Measurements from ENCODE around the gene GOT1. TPM values are rescaled to one million over a fixed set of nuclear protein-coding genes. Genes with fewer than 3 reads are reported as not detected.

GOT1 gene
- polyA plus RNA-seq, 1 experiment, result 34.5 TPM

DNA sequence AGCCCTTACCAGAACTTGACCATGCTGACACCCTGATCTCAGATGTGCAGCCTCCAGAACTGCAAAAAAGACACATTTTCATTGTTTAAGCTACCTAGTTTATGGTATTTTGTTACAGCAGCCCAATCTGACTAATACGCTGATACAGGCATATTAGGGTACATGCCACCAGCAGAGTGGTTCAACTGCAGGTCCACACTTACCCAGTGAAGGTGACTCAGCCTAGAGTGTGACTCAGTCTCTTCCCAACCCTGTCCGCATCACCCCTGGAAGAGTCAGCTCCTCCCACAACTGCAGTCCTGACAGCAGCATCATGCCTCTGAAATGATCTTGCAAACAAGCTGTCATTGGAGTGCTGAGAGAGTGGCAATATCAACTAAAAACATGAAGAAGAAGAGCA lies 30.8 kb upstream of the GOT1 start:
- Histone ChIP-seq H3K9me3 (ENCODE audit: control insufficient read depth, insufficient read depth, low read length) (no peaks in the 10 kb centered on the region; the same call in 1 of the 2 replicates), H3K27me3 (ENCODE audit: control insufficient read depth, insufficient read depth, low read length) (peaks cover 3% of the 10 kb centered on the region), H3K4me3 (ENCODE audit: low read depth, low read length) (no peak overlapping the region), H3K27ac (ENCODE audit: low read depth, low read length) (no peak overlapping the region)
- TF ChIP-seq, protein P1, sequence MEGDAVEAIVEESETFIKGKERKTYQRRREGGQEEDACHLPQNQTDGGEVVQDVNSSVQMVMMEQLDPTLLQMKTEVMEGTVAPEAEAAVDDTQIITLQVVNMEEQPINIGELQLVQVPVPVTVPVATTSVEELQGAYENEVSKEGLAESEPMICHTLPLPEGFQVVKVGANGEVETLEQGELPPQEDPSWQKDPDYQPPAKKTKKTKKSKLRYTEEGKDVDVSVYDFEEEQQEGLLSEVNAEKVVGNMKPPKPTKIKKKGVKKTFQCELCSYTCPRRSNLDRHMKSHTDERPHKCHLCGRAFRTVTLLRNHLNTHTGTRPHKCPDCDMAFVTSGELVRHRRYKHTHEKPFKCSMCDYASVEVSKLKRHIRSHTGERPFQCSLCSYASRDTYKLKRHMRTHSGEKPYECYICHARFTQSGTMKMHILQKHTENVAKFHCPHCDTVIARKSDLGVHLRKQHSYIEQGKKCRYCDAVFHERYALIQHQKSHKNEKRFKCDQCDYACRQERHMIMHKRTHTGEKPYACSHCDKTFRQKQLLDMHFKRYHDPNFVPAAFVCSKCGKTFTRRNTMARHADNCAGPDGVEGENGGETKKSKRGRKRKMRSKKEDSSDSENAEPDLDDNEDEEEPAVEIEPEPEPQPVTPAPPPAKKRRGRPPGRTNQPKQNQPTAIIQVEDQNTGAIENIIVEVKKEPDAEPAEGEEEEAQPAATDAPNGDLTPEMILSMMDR (IDR thresholded peaks at IDR 0.05; ENCODE audit: low read depth, low read length), result no peak
- CTCF ChIA-PET, result interaction anchor here (2.2 kb wide), 1 partner anchor 25 kb away, joined by 9 read pairs; no protein-coding TSS in a partner anchor
- POLR2A ChIA-PET, result interaction anchor here (0.6 kb wide), 1 partner anchor 33 kb away, joined by 3 read pairs; no protein-coding TSS in a partner anchor
- no peak for DNase-seq (ENCODE audit: low read depth, low spot score)

DNA sequence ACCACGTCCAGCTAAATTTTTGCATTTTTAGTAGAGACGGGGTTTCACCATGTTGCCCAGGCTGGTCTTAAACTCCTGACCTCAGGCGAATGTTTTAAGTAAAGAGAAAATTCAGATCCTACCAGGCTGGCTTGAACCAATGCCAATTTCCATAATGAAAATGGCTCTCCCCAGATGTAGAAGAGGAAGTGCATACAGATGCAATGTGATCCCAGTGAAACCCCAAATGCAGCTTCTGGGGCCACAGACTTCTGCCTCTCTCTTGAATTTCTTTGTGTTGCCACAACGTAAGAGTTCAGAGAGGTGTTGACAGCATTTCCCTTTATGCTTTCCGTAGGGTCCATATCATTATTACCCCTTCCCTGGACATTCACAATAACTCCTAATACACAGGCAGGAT lies 29.6 kb upstream of the GOT1 start:
- Histone ChIP-seq H3K27me3 (ENCODE audit: control insufficient read depth, insufficient read depth, low read length) (peaks cover 4% of the 10 kb centered on the region), H3K27ac (ENCODE audit: low read depth, low read length) (no peak overlapping the region), H3K4me3 (ENCODE audit: low read depth, low read length) (no peak overlapping the region), H3K9me3 (ENCODE audit: control insufficient read depth, insufficient read depth, low read length) (no peaks in the 10 kb centered on the region; the same call in 1 of the 2 replicates)
- CTCF ChIA-PET, result interaction anchor here (0.7 to 3.1 kb wide), 2 partner anchors 25 to 156 kb away, joined by 3 to 33 read pairs; no protein-coding TSS in a partner anchor
- DNase-seq (ENCODE audit: low read depth, low spot score), result no peak
- POLR2A ChIA-PET, result no interaction called here
- TF ChIP-seq, protein P1 (IDR thresholded peaks at IDR 0.05; ENCODE audit: low read depth, low read length), result no peak

DNA sequence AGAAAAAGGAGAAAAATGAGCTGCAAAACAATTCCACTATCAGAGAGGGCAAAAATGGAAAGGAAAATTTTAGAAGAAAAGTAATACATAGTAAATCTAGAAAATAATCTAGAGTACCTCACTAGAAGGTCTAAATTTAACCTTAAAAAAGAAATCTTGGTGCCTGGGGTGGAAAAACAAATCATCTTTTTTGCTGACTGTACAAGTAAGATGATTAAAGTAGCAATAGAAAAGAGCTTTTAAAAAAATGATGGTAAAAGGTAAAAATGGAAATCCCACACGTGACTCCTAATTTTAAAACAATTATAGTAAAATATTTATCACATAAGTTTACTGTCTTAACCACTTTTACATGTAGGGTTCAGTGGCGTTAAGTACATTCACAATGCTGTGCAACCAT lies 28.8 kb upstream of the GOT1 start:
- Histone ChIP-seq H3K27me3 (ENCODE audit: control insufficient read depth, insufficient read depth, low read length) (peaks cover 4% of the 10 kb centered on the region), H3K9me3 (ENCODE audit: control insufficient read depth, insufficient read depth, low read length) (no peaks in the 10 kb centered on the region; the same call in 1 of the 2 replicates), H3K27ac (ENCODE audit: low read depth, low read length) (no peak overlapping the region), H3K4me3 (ENCODE audit: low read depth, low read length) (no peak overlapping the region)
- POLR2A ChIA-PET, result interaction anchor here (0.7 kb wide), 1 partner anchor 12 kb away, joined by 11 read pairs; no protein-coding TSS in a partner anchor
- DNase-seq (ENCODE audit: low read depth, low spot score), result no peak
- CTCF ChIA-PET, result interaction anchor here (3.1 kb wide), 1 partner anchor 24 kb away, joined by 33 read pairs; no protein-coding TSS in a partner anchor
- TF ChIP-seq, protein P1 (IDR thresholded peaks at IDR 0.05; ENCODE audit: low read depth, low read length), result no peak

DNA sequence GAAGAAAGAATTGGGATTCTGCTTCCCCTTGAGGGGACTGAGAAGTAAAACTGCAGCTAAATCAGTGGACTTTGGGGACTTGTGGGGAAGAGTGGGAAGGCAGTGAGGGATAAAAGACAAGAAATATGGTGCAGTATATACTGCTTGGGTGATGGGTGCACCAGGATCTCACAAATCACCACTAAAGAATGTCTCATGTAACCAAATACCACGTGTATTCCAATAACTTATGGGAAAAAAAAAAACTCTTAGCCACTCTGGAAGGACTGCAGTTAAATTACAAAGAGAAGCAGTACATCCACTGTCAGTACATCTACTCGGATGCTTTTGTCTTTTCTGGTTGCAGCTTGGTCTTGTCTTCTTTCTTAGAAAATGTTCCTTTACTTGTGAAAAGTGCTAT lies 27.4 kb upstream of the GOT1 start:
- H3K27ac ChIP-seq (ENCODE audit: low read depth, low read length), result peak overlapping the region; percentile 11
- ChIA-PET CTCF (interaction anchor here (0.7 to 3.1 kb wide), 2 partner anchors 22 to 63 kb away, joined by 3 to 33 read pairs; no protein-coding TSS in a partner anchor), POLR2A (no interaction called here)
- H3K4me3 ChIP-seq (ENCODE audit: low read depth, low read length), result no peak overlapping the region
- TF ChIP-seq, protein P1 (IDR thresholded peaks at IDR 0.05; ENCODE audit: low read depth, low read length), result no peak
- peaks cover 11% of the 10 kb centered on the region for H3K27me3 ChIP-seq (ENCODE audit: control insufficient read depth, insufficient read depth, low read length)
- no peak for DNase-seq (ENCODE audit: low read depth, low spot score)
- no peaks in the 10 kb centered on the region; the same call in 1 of the 2 replicates for H3K9me3 ChIP-seq (ENCODE audit: control insufficient read depth, insufficient read depth, low read length)

DNA sequence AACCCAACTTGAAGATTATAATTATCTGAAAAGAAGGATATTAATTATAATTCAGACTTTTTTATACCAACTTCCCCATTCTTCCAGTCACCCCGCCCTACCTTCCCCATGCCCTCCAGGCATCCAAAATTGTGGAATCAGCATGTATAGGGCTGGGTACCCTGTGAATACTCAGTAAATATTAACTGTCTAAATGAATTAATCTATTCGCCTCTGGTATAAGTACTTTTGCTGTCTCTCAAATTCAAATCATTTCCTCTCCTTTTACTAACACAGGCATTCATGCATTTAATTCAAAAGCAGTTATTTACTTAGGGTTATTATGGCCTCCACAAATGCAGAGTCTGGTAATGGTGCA lies 26.5 kb upstream of the GOT1 start:
- no peak overlapping the region for H3K27ac ChIP-seq (ENCODE audit: low read depth, low read length)
- TF ChIP-seq, protein P1 (IDR thresholded peaks at IDR 0.05; ENCODE audit: low read depth, low read length), result no peak
- POLR2A ChIA-PET, result no interaction called here

More for the DNA sequence above, 26.5 kb upstream of the GOT1 start:
- no peaks in the 10 kb centered on the region; the same call in 1 of the 2 replicates for H3K9me3 ChIP-seq (ENCODE audit: control insufficient read depth, insufficient read depth, low read length)
- peaks cover 13% of the 10 kb centered on the region for H3K27me3 ChIP-seq (ENCODE audit: control insufficient read depth, insufficient read depth, low read length)
- no peak overlapping the region for H3K4me3 ChIP-seq (ENCODE audit: low read depth, low read length)
- CTCF ChIA-PET, result no interaction called here
- DNase-seq (ENCODE audit: low read depth, low spot score), result no peak
